ENCODE measurements around the gene ALS2. TPM values are rescaled to one million over a fixed set of nuclear protein-coding genes. Genes with fewer than 3 reads are reported as not detected.
A peak's percentile ranks its signal among the peaks of the same experiment; 100 is the strongest.

The ALS2 gene
- total and polyA plus RNA-seq, 11 donors = 12.3 to 45.1 (median 34.7) TPM

DNA sequence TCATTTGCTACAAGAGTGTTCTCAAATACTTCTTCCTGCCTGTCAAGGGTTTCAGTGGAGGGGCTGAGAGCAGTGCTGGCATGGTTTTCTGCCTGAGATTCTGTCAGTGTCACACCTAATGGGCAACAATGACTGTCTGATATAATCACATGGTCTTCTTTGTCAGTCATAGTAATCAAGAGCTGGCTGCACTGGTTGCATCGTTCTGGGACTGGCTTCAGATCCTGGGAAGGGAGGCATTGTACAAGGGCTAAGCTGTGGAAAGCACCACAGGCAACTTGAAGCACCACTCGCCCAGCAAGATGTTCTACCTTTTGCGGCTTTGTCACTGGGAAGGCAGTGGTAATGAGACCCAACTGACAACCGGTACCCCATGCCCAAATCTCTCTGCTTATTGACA is 19.6 kb downstream of the ALS2 start:
- Histone ChIP-seq H3K27ac (no peak overlapping the region), H3K9me3 (no peaks in the 10 kb centered on the region), H3K4me3 (no peak overlapping the region), H3K4me1 (peaks cover 0 to 8% (median 0%) of the 10 kb centered on the region in 12 donors), H3K27me3 (no peaks in the 10 kb centered on the region), H3K36me3 (peaks cover 0 to 97% (median 71%) of the 10 kb centered on the region in 9 donors)
- ATAC-seq = peak in 3 of 4 donors; percentile 24 to 54 (median 32)
- no peak for TF ChIP-seq POLR2A (IDR thresholded peaks at IDR 0.05)
- TF ChIP-seq, protein P1, sequence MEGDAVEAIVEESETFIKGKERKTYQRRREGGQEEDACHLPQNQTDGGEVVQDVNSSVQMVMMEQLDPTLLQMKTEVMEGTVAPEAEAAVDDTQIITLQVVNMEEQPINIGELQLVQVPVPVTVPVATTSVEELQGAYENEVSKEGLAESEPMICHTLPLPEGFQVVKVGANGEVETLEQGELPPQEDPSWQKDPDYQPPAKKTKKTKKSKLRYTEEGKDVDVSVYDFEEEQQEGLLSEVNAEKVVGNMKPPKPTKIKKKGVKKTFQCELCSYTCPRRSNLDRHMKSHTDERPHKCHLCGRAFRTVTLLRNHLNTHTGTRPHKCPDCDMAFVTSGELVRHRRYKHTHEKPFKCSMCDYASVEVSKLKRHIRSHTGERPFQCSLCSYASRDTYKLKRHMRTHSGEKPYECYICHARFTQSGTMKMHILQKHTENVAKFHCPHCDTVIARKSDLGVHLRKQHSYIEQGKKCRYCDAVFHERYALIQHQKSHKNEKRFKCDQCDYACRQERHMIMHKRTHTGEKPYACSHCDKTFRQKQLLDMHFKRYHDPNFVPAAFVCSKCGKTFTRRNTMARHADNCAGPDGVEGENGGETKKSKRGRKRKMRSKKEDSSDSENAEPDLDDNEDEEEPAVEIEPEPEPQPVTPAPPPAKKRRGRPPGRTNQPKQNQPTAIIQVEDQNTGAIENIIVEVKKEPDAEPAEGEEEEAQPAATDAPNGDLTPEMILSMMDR (IDR thresholded peaks at IDR 0.05) = no peak
- WGBS, 4 donors = 82 to 85% (median 84%) methylated on average over 4 of the region's 4 CpGs
- intact Hi-C loops (cut with DNase I) = no loop called here
- no peak for DNase-seq

DNA sequence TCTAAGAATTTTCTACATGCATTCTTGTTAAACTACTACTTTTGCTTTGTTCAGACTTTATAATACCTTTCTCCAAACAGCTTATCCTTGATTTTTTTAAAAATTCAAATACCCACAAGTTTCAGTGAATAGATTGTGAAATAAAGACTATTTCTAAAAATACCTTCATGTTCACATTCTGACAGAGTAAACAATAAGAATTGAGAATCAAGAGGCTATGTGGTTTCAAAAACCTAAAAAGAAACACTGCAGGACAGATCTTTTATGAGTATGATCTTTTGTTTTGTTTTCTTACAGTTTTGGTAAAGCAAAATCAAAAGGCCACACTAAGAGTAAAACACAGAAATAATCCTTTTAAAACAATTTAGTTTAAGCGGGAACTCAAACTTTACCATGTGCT is 21.2 kb downstream of the ALS2 start:
- H3K4me3 ChIP-seq = no peak overlapping the region
- no peaks in the 10 kb centered on the region for H3K9me3 ChIP-seq
- H3K4me1 ChIP-seq = peaks cover 0 to 7% (median 0%) of the 10 kb centered on the region in 12 donors
- DNase-seq (no peak), ATAC-seq (no peak)
- WGBS, 4 donors = 90 to 98% (median 96%) methylated on average over 1 of the region's 1 CpG
- H3K27ac ChIP-seq = no peak overlapping the region
- TF ChIP-seq, protein P1 (IDR thresholded peaks at IDR 0.05) = no peak
- no peak for TF ChIP-seq POLR2A (IDR thresholded peaks at IDR 0.05)
- intact Hi-C loops (cut with DNase I) = no loop called here
- H3K36me3 ChIP-seq = peaks cover 0 to 97% (median 69%) of the 10 kb centered on the region in 9 donors
- H3K27me3 ChIP-seq = no peaks in the 10 kb centered on the region

DNA sequence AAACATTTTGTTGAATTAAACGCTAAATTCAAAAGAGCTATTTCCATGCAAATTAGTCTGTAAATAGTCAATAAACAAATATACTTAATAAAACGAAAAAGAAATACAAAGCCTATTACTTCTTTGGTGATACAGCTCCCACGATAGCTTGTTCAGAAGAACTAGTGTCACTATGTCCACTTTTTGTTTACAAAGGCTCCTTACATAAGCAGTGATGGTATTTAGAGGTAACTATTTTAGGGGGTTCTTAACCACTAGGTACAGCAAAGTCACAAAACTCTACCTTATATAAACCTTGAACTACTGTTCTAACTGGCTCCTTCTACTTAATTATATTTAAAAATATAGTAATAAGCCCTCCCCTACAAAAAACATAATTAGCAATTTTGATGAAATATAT is 21.9 kb downstream of the ALS2 start:
- no peaks in the 10 kb centered on the region for H3K27me3 ChIP-seq
- no peak for DNase-seq
- no peaks in the 10 kb centered on the region for H3K9me3 ChIP-seq
- WGBS, 4 donors = 75 to 87% (median 82%) methylated on average over 3 of the region's 3 CpGs
- no peak overlapping the region for H3K27ac ChIP-seq
- intact Hi-C loops (cut with DNase I) = no loop called here
- TF ChIP-seq POLR2A (IDR thresholded peaks at IDR 0.05) = no peak
- TF ChIP-seq, protein P1 (IDR thresholded peaks at IDR 0.05) = no peak
- H3K36me3 ChIP-seq = peaks cover 0 to 98% (median 67%) of the 10 kb centered on the region in 9 donors
- peaks cover 0 to 7% (median 0%) of the 10 kb centered on the region in 12 donors for H3K4me1 ChIP-seq
- no peak for ATAC-seq
- no peak overlapping the region for H3K4me3 ChIP-seq

DNA sequence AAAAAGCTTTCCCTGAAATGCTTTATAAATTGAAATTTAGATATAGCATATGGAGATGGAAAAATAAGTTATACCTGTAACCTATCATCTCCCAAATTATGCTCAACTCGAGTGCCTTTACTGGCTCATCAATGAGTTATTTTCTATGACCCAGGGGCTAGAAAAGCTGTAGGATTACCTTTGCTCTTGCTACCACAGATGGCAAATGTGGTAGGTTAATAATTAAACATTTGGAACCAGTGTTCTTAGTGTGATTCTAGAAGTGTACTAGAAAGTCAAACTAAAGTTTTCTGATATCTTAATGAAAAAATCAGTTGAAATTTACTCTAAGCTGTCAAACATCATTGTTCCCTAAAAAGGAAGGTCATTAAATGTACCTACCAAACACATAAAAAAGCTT is 22.5 kb downstream of the ALS2 start:
- ATAC-seq = no peak
- intact Hi-C loops (cut with DNase I) = no loop called here
- WGBS, 4 donors = 0 to 67% (median 21%) methylated on average over 1 of the region's 1 CpG
- no peaks in the 10 kb centered on the region for H3K27me3 ChIP-seq
- DNase-seq = no peak
- peaks cover 0 to 98% (median 69%) of the 10 kb centered on the region in 9 donors for H3K36me3 ChIP-seq
- no peaks in the 10 kb centered on the region for H3K9me3 ChIP-seq
- H3K4me1 ChIP-seq = peaks cover 0 to 7% (median 0%) of the 10 kb centered on the region in 12 donors
- no peak overlapping the region for H3K27ac ChIP-seq
- TF ChIP-seq, protein P1 (IDR thresholded peaks at IDR 0.05) = no peak
- TF ChIP-seq POLR2A (IDR thresholded peaks at IDR 0.05) = no peak
- H3K4me3 ChIP-seq = no peak overlapping the region
